Measurements from ENCODE around the gene THSD4.

DNA sequence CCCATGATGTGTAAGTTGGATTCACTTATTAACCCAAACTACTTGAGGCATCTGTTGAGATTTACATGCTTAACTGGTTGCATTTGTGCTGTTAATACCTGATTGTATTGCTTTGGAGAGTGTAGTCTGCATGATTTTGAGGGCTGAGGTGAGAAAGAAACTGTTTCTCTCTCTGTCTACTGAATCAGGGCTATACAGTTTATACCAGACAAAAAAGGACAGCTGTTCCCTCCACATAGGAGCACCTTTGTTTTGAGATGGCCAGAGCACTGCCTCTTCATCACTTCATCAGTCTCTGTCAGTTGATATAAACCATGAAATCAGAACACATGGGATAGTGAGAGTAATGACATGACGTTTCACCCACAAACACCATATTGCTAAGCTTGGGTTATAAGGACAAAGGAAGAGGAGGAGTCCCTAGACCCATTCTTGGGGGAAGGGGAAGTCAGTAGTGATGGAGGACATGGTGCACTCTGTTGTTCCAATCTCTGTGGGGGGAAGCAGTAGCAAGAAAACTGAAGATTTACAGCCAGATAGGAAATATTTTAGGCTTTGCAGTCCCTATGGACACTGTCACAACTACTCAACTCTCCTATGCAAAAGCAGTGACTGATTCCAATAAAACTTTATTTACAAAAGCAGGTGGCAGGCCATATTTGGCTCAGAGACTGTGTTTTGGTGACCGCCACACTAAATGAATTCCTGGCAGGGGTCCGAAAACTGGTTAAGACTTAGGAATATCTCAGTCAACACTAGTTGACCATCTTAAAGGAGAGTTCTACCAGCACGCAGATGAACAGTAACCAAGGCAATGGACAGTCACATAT lies 571.2 kb downstream of the THSD4 start:
- TF ChIP-seq, protein P1, sequence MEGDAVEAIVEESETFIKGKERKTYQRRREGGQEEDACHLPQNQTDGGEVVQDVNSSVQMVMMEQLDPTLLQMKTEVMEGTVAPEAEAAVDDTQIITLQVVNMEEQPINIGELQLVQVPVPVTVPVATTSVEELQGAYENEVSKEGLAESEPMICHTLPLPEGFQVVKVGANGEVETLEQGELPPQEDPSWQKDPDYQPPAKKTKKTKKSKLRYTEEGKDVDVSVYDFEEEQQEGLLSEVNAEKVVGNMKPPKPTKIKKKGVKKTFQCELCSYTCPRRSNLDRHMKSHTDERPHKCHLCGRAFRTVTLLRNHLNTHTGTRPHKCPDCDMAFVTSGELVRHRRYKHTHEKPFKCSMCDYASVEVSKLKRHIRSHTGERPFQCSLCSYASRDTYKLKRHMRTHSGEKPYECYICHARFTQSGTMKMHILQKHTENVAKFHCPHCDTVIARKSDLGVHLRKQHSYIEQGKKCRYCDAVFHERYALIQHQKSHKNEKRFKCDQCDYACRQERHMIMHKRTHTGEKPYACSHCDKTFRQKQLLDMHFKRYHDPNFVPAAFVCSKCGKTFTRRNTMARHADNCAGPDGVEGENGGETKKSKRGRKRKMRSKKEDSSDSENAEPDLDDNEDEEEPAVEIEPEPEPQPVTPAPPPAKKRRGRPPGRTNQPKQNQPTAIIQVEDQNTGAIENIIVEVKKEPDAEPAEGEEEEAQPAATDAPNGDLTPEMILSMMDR (IDR thresholded peaks at IDR 0.05) = no peak
- TF ChIP-seq POLR2A (IDR thresholded peaks at IDR 0.05) = no peak
